ENCODE results near the gene ARHGAP22.
A peak's percentile ranks its signal among the peaks of the same experiment; 100 is the strongest.

The ARHGAP22 gene

DNA sequence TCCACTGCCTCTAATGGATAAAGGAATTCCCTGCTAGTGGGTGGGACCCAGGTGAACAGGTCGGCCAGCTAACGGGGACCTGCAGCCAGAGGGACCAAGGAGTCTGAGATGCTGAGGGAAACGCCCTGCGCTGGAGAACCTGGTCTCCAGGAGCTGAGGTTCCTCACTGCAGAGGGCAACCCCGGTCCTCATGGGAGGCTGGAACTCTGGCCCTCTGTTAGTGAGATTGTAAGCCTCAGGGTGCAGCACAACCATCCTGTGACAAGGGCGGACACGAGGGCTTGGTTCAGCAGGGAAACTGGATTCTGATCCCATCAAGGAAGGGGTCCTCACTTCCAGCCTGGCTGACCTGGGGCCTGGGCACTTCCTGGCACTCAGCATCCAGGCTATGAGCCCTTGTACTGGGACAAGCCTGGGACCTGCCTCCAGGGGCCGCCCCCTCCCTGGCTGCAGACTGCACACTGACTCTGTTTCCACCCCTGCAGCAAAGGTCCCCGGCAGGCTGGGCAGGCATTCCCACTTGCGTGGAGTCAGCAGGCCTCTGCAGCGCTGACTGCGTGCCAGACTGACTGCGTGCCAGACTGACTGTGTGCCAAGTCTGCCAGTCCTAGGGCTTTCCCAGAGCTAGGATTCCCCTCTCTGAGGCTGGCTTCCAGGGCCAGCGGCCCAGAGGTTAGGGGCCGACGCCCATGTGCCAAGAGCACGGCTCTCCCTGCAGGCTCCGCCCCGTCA is 155.2 kb downstream of the ARHGAP22 start:
- TF ChIP-seq GATA1 (IDR thresholded peaks at IDR 0.05; ENCODE audit: low read depth, low read length), result no peak
- TF ChIP-seq POLR2A (IDR thresholded peaks at IDR 0.05; ENCODE audit: low read length), result no peak
- DNase-seq, result no peak

DNA sequence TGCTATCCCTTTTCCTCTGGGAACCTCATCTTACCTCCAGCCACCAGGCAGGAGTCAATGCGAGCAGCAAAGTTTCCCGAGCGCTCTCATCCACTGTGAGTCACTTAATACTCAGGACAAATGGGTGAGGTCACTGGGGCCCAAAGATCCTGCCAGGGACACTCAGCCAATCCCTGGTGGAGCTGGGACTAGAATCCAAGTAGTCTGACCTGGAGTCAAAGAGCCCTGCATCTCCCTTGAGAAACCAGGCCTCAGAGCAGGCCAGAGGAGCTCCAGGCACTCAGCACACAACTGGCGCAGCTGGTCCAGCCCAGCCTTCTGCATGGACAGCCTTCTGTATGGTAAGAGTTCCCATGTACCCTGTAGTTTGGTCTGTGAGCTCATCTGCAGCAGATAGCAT is 156.1 kb downstream of the ARHGAP22 start:
- DNase-seq, result no peak
- TF ChIP-seq POLR2A (IDR thresholded peaks at IDR 0.05; ENCODE audit: low read length) (no peak), GATA1 (IDR thresholded peaks at IDR 0.05; ENCODE audit: low read depth, low read length) (no peak)

DNA sequence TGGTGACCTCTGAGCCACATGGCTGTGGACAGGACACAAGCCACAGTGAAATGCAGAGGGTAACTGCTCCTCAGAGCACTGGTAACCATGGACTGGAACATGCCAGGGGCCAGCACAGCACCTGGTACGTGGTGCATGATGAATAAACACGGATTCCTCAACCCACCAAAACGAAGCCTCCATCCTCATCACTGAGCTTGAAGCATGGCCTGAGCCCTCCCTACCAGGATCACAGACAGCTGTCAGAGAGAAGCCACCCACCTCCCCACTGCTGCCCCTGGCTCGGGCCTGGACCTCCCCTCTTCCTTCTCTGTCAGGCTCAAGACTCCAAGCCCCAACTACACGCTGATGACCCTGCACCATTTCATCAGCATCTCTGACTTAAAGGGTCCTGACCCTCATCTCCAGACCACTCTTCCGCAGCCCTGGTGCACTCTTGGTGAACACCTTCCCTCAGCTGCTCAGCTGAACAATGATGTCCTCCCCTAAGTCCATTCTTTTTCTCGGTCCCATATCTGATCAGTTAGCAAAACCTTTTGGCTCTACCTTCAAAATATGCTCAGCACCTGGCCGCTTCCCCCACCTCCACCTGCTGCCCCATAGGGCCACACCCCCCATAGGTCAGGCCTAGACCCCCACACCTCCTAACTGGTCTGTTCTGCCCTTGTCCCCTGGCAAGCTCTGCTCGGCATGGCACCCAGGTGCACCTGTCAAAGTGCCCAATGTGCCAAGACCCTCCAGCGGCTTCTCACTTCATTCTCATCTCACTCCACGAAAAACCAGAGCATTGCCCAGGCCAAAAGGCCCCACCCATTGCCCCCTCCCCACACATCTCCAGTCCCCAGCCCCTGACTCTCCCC is 157.3 kb downstream of the ARHGAP22 start:
- TF ChIP-seq GATA1 (IDR thresholded peaks at IDR 0.05; ENCODE audit: low read depth, low read length) (no peak), POLR2A (IDR thresholded peaks at IDR 0.05; ENCODE audit: low read length) (no peak)
- no peak for DNase-seq

DNA sequence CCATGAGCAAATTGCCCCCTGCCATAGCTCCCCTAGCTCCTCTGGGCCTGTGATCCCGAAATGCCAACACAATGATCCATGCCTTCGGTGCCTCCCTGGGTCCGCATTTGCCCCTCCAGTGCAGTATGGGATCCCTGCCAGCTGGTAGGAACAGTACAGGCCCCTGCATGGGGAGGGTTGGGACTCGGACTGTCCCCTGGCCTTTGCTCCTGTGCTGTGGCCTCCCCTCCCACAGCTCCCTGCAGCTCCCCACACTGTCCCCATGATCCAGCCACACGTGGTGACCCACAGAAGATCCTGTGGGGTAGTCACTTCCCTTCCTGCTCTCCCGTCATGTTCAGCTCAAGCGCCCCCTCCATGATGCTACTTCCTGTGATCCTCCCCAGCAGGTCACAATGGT is 158.1 kb downstream of the ARHGAP22 start:
- DNase-seq, result no peak
- TF ChIP-seq POLR2A (IDR thresholded peaks at IDR 0.05; ENCODE audit: low read length) (no peak), GATA1 (IDR thresholded peaks at IDR 0.05; ENCODE audit: low read depth, low read length) (no peak)

DNA sequence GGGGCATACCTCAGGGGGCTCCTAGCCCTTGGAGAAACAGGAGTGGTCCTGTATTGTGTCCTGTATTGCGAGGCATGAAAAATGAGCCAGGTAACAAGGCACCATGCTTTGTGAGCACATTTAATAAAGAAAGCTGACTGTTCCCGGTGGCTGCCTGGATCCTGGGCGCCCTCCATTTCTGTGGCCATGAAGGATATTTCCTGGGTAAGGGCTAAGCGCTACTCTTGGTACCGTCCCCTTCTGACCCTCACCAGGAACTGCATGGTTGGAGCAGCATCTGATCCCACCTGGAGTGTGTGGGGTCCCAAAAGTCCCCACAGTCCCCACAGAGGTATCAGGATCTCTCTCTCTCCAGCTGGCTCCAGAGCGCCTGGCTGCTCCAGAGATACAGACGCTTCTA is 158.9 kb downstream of the ARHGAP22 start:
- no peak for DNase-seq
- TF ChIP-seq POLR2A (IDR thresholded peaks at IDR 0.05; ENCODE audit: low read length), result no peak
- no peak for TF ChIP-seq GATA1 (IDR thresholded peaks at IDR 0.05; ENCODE audit: low read depth, low read length)

DNA sequence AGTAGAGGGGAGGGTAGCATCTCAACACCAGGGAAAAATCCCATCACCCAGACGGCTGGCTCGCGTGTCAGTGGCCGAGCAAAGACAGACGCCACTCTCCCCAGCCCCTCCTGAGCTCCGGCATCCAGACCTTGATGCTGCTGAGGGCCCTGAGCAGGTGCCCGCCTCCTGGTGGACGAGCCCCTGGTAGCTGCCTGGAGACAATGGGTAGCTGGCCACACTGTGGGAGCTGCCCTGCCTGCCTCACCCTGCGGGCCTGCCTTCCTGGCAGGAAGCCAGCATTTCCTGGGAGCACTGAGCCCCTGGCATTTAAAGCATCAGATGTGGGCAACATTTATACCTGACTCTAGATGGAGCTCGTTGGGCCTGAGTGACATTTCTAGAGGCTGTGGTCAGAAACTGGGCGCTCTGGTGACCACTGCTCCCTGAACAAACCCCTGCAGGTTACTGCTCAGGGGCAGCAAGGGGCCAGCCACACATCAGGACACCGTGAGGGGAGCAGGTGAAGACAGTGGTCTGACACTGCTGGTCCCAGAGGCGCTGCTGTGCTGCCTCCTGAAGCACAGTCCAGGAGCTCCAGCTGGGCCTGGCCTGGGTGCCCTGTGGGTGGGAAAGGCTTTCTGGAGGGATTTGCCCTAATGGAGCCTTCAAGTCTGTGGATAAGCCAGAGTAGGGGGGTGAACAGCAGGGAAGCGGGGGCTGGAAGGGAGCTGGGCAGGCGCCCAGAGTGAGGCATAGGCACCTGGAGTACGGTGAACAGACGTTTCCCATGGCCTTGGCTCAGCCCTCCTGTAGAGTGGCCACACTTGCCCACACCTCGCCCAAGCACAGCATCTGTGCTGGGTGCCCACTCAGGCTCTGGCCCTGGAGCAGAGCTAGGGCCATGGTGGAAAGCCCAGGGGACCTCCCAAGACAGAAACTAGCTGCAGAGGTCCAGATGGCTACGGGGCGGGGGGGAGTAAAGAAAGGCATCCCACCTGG is 159.7 kb downstream of the ARHGAP22 start:
- TF ChIP-seq GATA1 (IDR thresholded peaks at IDR 0.05; ENCODE audit: low read depth, low read length) (no peak), POLR2A (IDR thresholded peaks at IDR 0.05; ENCODE audit: low read length) (no peak)
- no peak for DNase-seq

DNA sequence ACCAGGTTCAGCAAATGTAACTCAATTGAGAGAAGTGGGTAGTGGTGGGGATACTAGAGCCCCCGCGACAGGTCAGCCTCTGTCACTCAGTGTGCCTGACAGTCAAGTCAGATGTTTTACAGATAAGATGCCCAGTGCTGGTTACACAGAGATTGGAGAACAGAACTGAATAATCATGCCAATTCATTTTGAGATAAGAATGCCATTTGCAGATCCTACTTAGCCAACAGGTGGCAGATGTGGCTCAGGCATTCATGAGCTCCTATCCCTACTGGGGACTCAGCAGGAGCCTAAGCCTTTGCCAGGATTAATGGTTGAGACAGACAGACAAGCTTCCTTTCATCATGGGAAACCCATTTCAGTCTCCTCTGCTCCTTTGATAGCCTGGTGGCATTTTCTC is 160.6 kb downstream of the ARHGAP22 start:
- peak; percentile 55 to 65 for DNase-seq
- no peak for TF ChIP-seq GATA1 (IDR thresholded peaks at IDR 0.05; ENCODE audit: low read depth, low read length)
- TF ChIP-seq POLR2A (IDR thresholded peaks at IDR 0.05; ENCODE audit: low read length), result no peak

DNA sequence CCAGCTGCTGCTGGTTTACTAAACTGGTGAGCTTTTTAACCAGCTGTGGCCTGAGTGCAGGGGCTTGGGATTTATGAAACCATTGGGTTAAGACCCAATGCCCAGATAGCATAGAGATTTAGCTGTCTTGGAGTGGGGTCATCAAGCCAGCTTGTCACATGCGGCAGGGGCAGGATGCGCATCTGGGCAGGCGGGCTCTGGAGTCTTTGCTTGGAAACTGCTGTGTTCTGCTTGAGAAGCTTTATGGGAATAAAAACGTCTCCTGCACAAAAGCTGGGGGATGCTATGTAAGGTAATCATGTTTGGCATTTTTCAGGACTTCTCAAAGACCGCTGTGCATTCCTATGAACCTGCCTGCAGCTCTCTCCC is 162.1 kb downstream of the ARHGAP22 start:
- no peak for TF ChIP-seq GATA1 (IDR thresholded peaks at IDR 0.05; ENCODE audit: low read depth, low read length)
- TF ChIP-seq POLR2A (IDR thresholded peaks at IDR 0.05; ENCODE audit: low read length), result no peak
- no peak for DNase-seq

DNA sequence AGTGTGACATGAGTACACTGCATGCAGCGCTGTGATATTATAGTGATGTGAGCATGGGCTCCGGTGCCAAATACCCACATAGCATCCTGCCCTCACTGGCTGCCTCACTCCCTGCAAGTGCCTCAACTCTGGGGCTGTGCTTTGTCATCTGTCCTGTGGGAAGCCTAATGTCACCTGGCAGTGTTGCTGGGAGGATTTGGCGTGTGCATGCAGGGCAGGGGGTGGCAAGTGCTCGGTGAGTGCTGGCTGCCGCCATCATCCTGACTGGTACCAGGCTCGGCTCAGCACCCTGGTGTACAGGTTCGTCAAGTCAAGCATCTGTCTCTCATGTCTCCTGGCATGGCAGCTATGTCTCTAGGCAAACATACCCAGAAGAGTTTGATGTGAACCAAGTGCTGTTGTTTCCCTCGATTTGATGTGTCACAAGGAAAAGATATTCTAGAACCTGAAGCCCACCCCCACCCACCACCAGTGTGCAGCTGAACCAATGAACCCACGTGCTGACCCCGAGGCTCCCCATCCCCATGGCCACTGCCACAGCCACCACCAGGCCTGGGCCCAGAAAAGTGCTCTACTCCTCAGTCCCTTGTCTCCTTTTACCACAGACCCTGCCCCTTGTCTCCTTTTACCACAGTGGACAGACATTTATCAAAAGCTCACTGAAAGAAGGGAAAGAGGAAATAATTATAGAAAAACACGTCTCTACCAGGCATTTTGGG is 162.6 kb downstream of the ARHGAP22 start:
- DNase-seq, result no peak
- TF ChIP-seq GATA1 (IDR thresholded peaks at IDR 0.05; ENCODE audit: low read depth, low read length) (no peak), POLR2A (IDR thresholded peaks at IDR 0.05; ENCODE audit: low read length) (no peak)

DNA sequence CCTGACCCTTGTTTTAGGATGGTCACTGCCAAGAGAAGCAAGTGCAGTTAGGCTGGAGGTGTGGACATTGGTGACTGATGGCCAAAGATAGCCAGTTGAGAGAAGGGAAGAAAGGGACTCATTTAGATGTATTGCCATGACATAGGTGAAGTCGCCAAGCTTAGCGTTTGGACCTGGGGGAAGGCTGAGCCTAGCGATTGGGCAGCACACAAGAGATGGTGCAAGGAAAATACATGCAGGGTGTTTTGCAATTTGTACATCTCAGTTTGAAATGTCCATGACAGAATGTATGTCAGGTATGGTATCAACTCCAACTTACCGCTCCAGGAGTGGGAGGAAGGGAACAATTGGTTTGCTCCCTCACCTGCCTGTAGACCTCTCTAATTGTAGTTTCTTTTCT is 164.1 kb downstream of the ARHGAP22 start:
- TF ChIP-seq GATA1 (IDR thresholded peaks at IDR 0.05; ENCODE audit: low read depth, low read length) (no peak), POLR2A (IDR thresholded peaks at IDR 0.05; ENCODE audit: low read length) (no peak)

DNA sequence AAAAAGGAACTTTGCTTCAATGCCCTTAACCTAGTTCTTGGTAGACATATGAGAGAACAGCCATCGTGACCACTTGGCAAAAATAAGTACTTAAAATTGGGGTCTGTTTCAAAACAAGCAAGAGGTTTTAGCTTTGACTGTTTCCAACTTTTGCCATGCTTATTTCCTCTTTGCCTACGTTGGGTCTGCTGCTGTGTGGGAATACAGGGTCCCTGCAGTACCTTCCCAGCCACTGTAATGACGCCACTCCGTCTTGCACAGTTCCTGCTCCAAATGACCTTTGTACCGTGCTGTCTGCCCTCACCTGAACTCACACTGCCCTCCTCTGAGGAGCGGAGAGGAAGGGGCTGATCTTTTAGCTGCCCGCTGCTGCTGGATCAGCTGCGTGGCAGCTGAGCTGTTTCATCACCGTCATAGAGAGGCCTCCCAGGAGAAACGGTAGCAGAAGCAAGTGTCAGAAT is 165.3 kb downstream of the ARHGAP22 start:
- TF ChIP-seq POLR2A (IDR thresholded peaks at IDR 0.05; ENCODE audit: low read length), result no peak
- no peak for TF ChIP-seq GATA1 (IDR thresholded peaks at IDR 0.05; ENCODE audit: low read depth, low read length)
- no peak for DNase-seq

More for the DNA sequence above, 164.1 kb downstream of the ARHGAP22 start:
- no peak for DNase-seq

DNA sequence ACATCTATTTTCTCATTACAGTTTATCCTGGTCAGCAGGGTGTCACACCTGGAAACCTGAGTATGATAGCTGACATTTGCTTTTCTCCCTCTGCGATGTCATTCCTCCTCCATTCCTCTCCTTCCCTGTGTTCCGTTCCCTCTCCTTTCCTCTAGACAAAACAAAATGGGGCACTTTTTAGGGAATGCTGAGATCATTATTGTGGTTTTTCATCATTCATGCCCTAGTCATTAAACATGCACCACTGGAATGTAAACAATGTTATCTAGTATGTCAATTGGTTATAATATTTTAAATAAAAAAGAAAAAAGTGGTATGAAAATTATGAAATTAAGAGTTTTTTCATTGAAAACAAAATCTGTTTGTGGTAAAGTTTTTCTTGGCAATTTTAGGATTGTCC is 165.8 kb downstream of the ARHGAP22 start:
- TF ChIP-seq POLR2A (IDR thresholded peaks at IDR 0.05; ENCODE audit: low read length) (no peak), GATA1 (IDR thresholded peaks at IDR 0.05; ENCODE audit: low read depth, low read length) (no peak)
- no peak for DNase-seq

DNA sequence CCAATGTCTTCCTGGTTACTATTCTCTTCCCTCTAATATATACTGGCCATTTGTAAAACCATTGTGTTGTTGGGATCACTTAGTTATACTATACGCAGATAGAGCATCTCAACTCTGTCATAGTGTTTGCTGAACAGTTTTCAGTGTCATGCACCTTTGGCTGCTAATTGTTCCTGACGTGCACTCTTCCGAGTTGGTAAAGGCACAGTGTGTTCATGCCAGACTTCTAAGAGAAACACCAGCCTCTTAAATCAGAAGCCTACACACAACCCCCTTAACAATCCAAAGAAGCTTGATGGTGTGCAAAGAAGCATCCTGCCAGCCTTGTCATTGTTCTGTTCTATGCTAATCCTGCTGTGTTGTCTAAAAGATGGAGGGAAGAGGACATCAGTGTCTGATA is 167.3 kb downstream of the ARHGAP22 start:
- DNase-seq, result no peak
- TF ChIP-seq POLR2A (IDR thresholded peaks at IDR 0.05; ENCODE audit: low read length), result no peak
